GM12878 (cell line): Measurements from ENCODE around the gene TRPM5. TPM values are rescaled to one million over a fixed set of nuclear protein-coding genes. Genes with fewer than 3 reads are reported as not detected.

ENCODE experiments used
- ATAC-seq: fragments of 200-7000 bp; cut with Tn5 transposase; 3 replicates; pipeline ENCODE4 v1.9.1; 2020; ENCODE audit warnings: mild to moderate bottlenecking, moderate library complexity
- BruUV-seq: library from RNA; stranded (reverse); fragments of 400-500 nt; replicated peaks from 2 replicates; lab custom pipeline; 2021; lab: Mats Ljungman, UMichigan
- CTCF ChIA-PET: fragments of 300-600 bp; sonication (Branson Sonifier 250); formaldehyde crosslinking; extraction: SDS; loops from one replicate; lab custom pipeline; 2021; ENCODE audit warnings: inconsistent platforms; lab: Yijun Ruan, JAX
- POLR2A ChIA-PET: fragments of 350-600 bp; formaldehyde crosslinking; extraction: SDS; loops from one replicate; lab custom pipeline; 2021; ENCODE audit warnings: inconsistent platforms; lab: Charles Lee
- RAD21 ChIA-PET: fragments of 300-600 bp; sonication (Branson Sonifier 250); formaldehyde crosslinking; loops from one replicate; lab custom pipeline; 2023; ENCODE audit warnings: antibody characterized with exemption; ENCODE audit not compliant: unreplicated experiment; lab: Charles Lee
- SMC1A ChIA-PET: fragments of 300-600 bp; sonication (Branson Sonifier 250); formaldehyde crosslinking; loops from one replicate; lab custom pipeline; 2023; ENCODE audit not compliant: unreplicated experiment, uncharacterized antibody; lab: Charles Lee
- DNase-seq: peaks from one replicate; pipeline ENCODE4 v3.0.0-alpha.2; 2011; ENCODE audit warnings: low read depth, low spot score
- FAIRE-seq: peaks from 3 replicates; lab custom pipeline; 2011; peaks lifted over from hg19 to GRCh38; lab: Jason Lieb, UNC
- H2AFZ ChIP-seq: 2 replicates; pipeline ENCODE4 v1.6.0; 2011; ENCODE audit warnings: low read depth, low read length, control low read depth; ENCODE audit not compliant: control insufficient read depth
- H3K27ac ChIP-seq: 2 replicates; pipeline ENCODE4 v1.5.1; 2011; ENCODE audit warnings: control low read depth; ENCODE audit not compliant: control insufficient read depth, insufficient read depth
- H3K27me3 ChIP-seq, 2 experiments: replicated peaks in 1 of 2; 2 replicates each; pipeline versions ENCODE4 v1.6.0 to v1.6.1; 2011; ENCODE audit warnings: low read length in 1 of 2; ENCODE audit not compliant: control insufficient read depth in 2 of 2, insufficient read depth in 2 of 2
- H3K36me3 ChIP-seq, 2 experiments: 2 replicates each; pipeline ENCODE4 v1.5.1; 2011; ENCODE audit warnings: low read length in 1 of 2; ENCODE audit not compliant: control insufficient read depth in 2 of 2, insufficient read depth in 2 of 2
- H3K4me1 ChIP-seq: 2 replicates; pipeline ENCODE4 v1.6.1; 2011; ENCODE audit warnings: mild to moderate bottlenecking, low read length, moderate library complexity, mixed read lengths; ENCODE audit not compliant: control insufficient read depth, insufficient read depth
- H3K4me2 ChIP-seq: 2 replicates; pipeline ENCODE4 v1.6.0; 2011; ENCODE audit warnings: control low read depth; ENCODE audit not compliant: control insufficient read depth, insufficient read depth
- H3K4me3 ChIP-seq: fragments of 200-600 bp; sonication (generic); 2 replicates; pipeline ENCODE4 v1.5.1; 2016
- H3K79me2 ChIP-seq: 2 replicates; pipeline ENCODE4 v1.6.0; 2011; ENCODE audit warnings: low read length; ENCODE audit not compliant: control insufficient read depth, insufficient read depth
- H3K9ac ChIP-seq: 2 replicates; pipeline ENCODE4 v1.8.0; 2011; ENCODE audit warnings: low read length, control low read depth, mixed read lengths; ENCODE audit not compliant: control insufficient read depth, insufficient read depth
- H3K9me3 ChIP-seq: replicated peaks from 3 replicates; pipeline ENCODE4 v1.5.1; 2011; ENCODE audit warnings: mild to moderate bottlenecking, low read length; ENCODE audit not compliant: control insufficient read depth, insufficient read depth
- H4K20me1 ChIP-seq: 2 replicates; pipeline ENCODE4 v1.6.0; 2011; ENCODE audit not compliant: control insufficient read depth, insufficient read depth
- ASH2L ChIP-seq: fragments of 300-600, 200-600 bp; sonication (generic); IDR thresholded peaks from 2 replicates; pipeline ENCODE4 v1.6.1; 2017; ENCODE audit warnings: low read depth, mild to moderate bottlenecking, borderline replicate concordance
- BACH1 ChIP-seq: fragments of 450-650 bp; IDR thresholded peaks from 2 replicates; pipeline ENCODE4 v1.6.1; 2017; ENCODE audit warnings: mild to moderate bottlenecking, borderline replicate concordance
- BRCA1 ChIP-seq: IDR thresholded peaks from 2 replicates; pipeline ENCODE4 v1.6.1; 2011; ENCODE audit warnings: low read depth, low read length, improper control_type of control experiment
- EGR1 ChIP-seq, 2 experiments: IDR thresholded peaks; 1 replicate in 1 of 2; 2 replicates in 1 of 2; pipeline ENCODE4 v1.6.1; 2011 to 2012; ENCODE audit warnings: low read depth in 2 of 2, low read length in 2 of 2, borderline replicate concordance in 1 of 2, mild to moderate bottlenecking in 1 of 2, moderate library complexity in 1 of 2
- MTA2 ChIP-seq: fragments of 450-650 bp; IDR thresholded peaks from 2 replicates; pipeline ENCODE4 v1.6.1; 2016; ENCODE audit warnings: low read depth, mild to moderate bottlenecking, moderate library complexity
- MYB ChIP-seq: fragments of 150-350 bp; IDR thresholded peaks from 2 replicates; pipeline ENCODE4 v1.6.1; 2014; ENCODE audit warnings: mild to moderate bottlenecking, low read depth, low read length, borderline replicate concordance
- NFXL1 ChIP-seq: fragments of 450-650 bp; IDR thresholded peaks from 2 replicates; pipeline ENCODE4 v1.6.1; 2017; ENCODE audit warnings: antibody characterized with exemption, mild to moderate bottlenecking, borderline replicate concordance
- NFYB ChIP-seq: IDR thresholded peaks from 2 replicates; pipeline ENCODE4 v1.6.1; 2011; ENCODE audit warnings: low read depth, mild to moderate bottlenecking, low read length, improper control_type of control experiment, moderate library complexity; ENCODE audit not compliant: insufficient read depth
- REST ChIP-seq: IDR thresholded peaks from 2 replicates; pipeline ENCODE4 v1.6.1; 2012; ENCODE audit warnings: mild to moderate bottlenecking, low read depth, low read length
- SMARCA5 ChIP-seq: fragments of 450-650 bp; IDR thresholded peaks from 2 replicates; pipeline ENCODE4 v1.6.1; 2017; ENCODE audit warnings: mild to moderate bottlenecking
- SMC3 ChIP-seq: IDR thresholded peaks from 2 replicates; pipeline ENCODE4 v1.6.1; 2011; ENCODE audit warnings: low read length, improper control_type of control experiment, borderline replicate concordance
- ZNF207 ChIP-seq: fragments of 450-650 bp; IDR thresholded peaks from 2 replicates; pipeline ENCODE4 v1.6.1; 2014; ENCODE audit warnings: antibody characterized with exemption, mild to moderate bottlenecking, borderline replicate concordance
- ZNF24 ChIP-seq: fragments of 450-650 bp; IDR thresholded peaks from 2 replicates; pipeline ENCODE4 v1.6.1; 2017; ENCODE audit warnings: antibody characterized with exemption, mild to moderate bottlenecking
- WGBS: methylation state at CpG from one replicate; pipeline ENCODE4 v1.1.6; 2016; ENCODE audit warnings: low lambda C conversion rate; ENCODE audit not compliant: insufficient replicate concordance, insufficient coverage; ENCODE audit errors: missing lambda C conversion rate; 5-methylcytosine and 5-hydroxymethylcytosine counted together
- in situ Hi-C: fragments of 300-500 bp; cut with MboI; formaldehyde crosslinking; loops from 9 replicates; pipeline ENCODE4 v1.14.3; 2018; ENCODE audit warnings: mixed read lengths
- intact Hi-C: fragments of 100-400 bp; cut with micrococcal nuclease; formaldehyde crosslinking; loops from one replicate; pipeline ENCODE4 v1.14.2; 2022; ENCODE audit not compliant: unreplicated experiment
- polyA plus RNA-seq, 11 experiments: library from polyadenylated mRNA; depleted of rRNA in 4 of 11; unstranded in 6 of 11; stranded (reverse) in 5 of 11; fragments of >200 nt; fragmentation: Nextera tagmentation in 4 of 11; fragmentation: Illumina TruSeq in 1 of 11; extraction: Ambion mirVana in 4 of 11; extraction: Trizol in 1 of 11; gene quantifications; 1 replicate in 1 of 11; 2 replicates in 10 of 11; pipeline versions ENCODE4 v1.2.1 to v1.2.3, GENCODE V29; 2011 to 2016; ENCODE audit warnings: inconsistent platforms in 2 of 11, missing spikeins in 2 of 11, low read depth in 1 of 11
- total RNA-seq, 4 experiments: library from RNA; depleted of rRNA in 3 of 4; stranded (reverse); fragments of >200 nt in 3 of 4; fragmentation: Illumina TruSeq in 1 of 4; extraction: Trizol in 1 of 4; gene quantifications; 2 replicates each; pipeline versions ENCODE4 v1.2.1 to v1.2.3, GENCODE V29; 2013 to 2021

TRPM5 gene
- total and polyA plus RNA-seq, 10 of the 15 experiments (the other 5 are each of a cell fraction or from before 2014, with no cell fraction given) = not detected

GRCh38 chr11:2421996-2422395, 22.3 kb downstream of the TRPM5 start:
- Histone ChIP-seq H3K4me2 (no peak overlapping the region), H3K9me3 (no peaks in the 10 kb centered on the region), H3K79me2 (no peaks in the 10 kb centered on the region), H3K4me1 (no peaks in the 10 kb centered on the region), H3K36me3 (no peaks in the 10 kb centered on the region), H4K20me1 (no peaks in the 10 kb centered on the region), H3K27me3 (no peaks in the 10 kb centered on the region), H2AFZ (no peak overlapping the region), H3K4me3 (no peak overlapping the region), H3K27ac (no peak overlapping the region), H3K9ac (no peak overlapping the region)
- ChIA-PET RAD21 (interaction anchor here (7.3 kb wide), 1 partner anchor 118 kb away, joined by 187 read pairs; the partner anchor contains the start of genes C11orf21 and TSPAN32), CTCF (interaction anchor here (1.7 to 9.5 kb wide), 3 partner anchors 112 to 228 kb away, joined by 8 to 271 read pairs (median 19); partner anchors contain the start of genes C11orf21 and TSPAN32), POLR2A (no interaction called here), SMC1A (no interaction called here)
- in situ Hi-C loops (no loop called here), intact Hi-C loops (loop anchor here (10.0 kb wide), 1 partner anchor 63 kb away; no protein-coding TSS in a partner anchor)
- FAIRE-seq (no peak), ATAC-seq (no peak), DNase-seq (no peak)
- TF ChIP-seq ASH2L = no peak
- TF ChIP-seq NFYB = no peak
- TF ChIP-seq EGR1 (IDR thresholded peaks at IDR 0.05; ENCODE audit: borderline replicate concordance in 1 of 2, low read depth in 2 of 2, low read length in 2 of 2) = no peak
- TF ChIP-seq NFXL1 = no peak
- no peak for TF ChIP-seq BACH1
- no peak for TF ChIP-seq BRCA1
- no peak for TF ChIP-seq REST
- no peak for TF ChIP-seq SMARCA5
- no peak for TF ChIP-seq ZNF24
- no peak for TF ChIP-seq ZNF207
- no peak for TF ChIP-seq MYB
- no peak for TF ChIP-seq MTA2
- no peak for TF ChIP-seq SMC3
- WGBS = 76% methylated on average over 15 of the region's 17 CpGs
- no TSS peak for BruUV-seq
